Activated CD8-positive, alpha-beta memory T cell treated with anti-CD3 and anti-CD28 coated beads for 1 hour (primary cell): ENCODE measurements around the gene INPP5A.

ENCODE experiments used
- DNase-seq, 2 donors: peaks; one replicate each; pipeline ENCODE4 v3.0.0-alpha.2; 2020; ENCODE audit warnings: low read depth in 1 of 2; ENCODE audit errors: extremely low read depth in 1 of 2

INPP5A gene

GRCh38 chr10:132805599-132805998 is 268.0 kb downstream of the INPP5A start:
- DNase-seq, result no peak

- DNase-seq, result no peak
Observed at GRCh38 chr10:132806110-132806509, 268.5 kb downstream of the INPP5A start.

- DNase-seq, result no peak
Observed at GRCh38 chr10:132806561-132807003, 269.0 kb downstream of the INPP5A start.

- no peak for DNase-seq
Observed at GRCh38 chr10:132807621-132808049, 270.0 kb downstream of the INPP5A start.

- DNase-seq, result no peak
Observed at GRCh38 chr10:132808383-132809231, 271.0 kb downstream of the INPP5A start.

- DNase-seq, result no peak
Observed at GRCh38 chr10:132809232-132810140, 271.9 kb downstream of the INPP5A start.

GRCh38 chr10:132810141-132810806 is 272.7 kb downstream of the INPP5A start:
- no peak for DNase-seq

GRCh38 chr10:132810807-132811700 is 273.5 kb downstream of the INPP5A start:
- DNase-seq, result no peak

GRCh38 chr10:132811891-132812481 is 274.4 kb downstream of the INPP5A start:
- DNase-seq, result no peak

- no peak for DNase-seq
Observed at GRCh38 chr10:132812520-132812919, 274.9 kb downstream of the INPP5A start.

- no peak for DNase-seq
Observed at GRCh38 chr10:132813001-132813401, 275.4 kb downstream of the INPP5A start.

- DNase-seq, result no peak
Observed at GRCh38 chr10:132813560-132814468, 276.2 kb downstream of the INPP5A start.

GRCh38 chr10:132814469-132814856 is 276.9 kb downstream of the INPP5A start:
- no peak for DNase-seq

- no peak for DNase-seq
Observed at GRCh38 chr10:132815168-132815857, 277.7 kb downstream of the INPP5A start.

GRCh38 chr10:132816718-132817117 is 279.1 kb downstream of the INPP5A start:
- no peak for DNase-seq

- no peak for DNase-seq
Observed at GRCh38 chr10:132817701-132818211, 280.2 kb downstream of the INPP5A start.

GRCh38 chr10:132820056-132820455 is 282.5 kb downstream of the INPP5A start:
- no peak for DNase-seq
